Fibroblast of gingiva (primary cell): Measurements from ENCODE around the gene ANKS1B.

Experiments
- DNase-seq: peaks from one replicate; pipeline ENCODE4 v3.0.0-alpha.2; 2011; ENCODE audit warnings: low read depth

Gene ANKS1B

GRCh38 chr12:99450036-99450630, 534.6 kb downstream of the ANKS1B start:
- DNase-seq = no peak

GRCh38 chr12:99444859-99445316, 539.8 kb downstream of the ANKS1B start:
- no peak for DNase-seq

DNA sequence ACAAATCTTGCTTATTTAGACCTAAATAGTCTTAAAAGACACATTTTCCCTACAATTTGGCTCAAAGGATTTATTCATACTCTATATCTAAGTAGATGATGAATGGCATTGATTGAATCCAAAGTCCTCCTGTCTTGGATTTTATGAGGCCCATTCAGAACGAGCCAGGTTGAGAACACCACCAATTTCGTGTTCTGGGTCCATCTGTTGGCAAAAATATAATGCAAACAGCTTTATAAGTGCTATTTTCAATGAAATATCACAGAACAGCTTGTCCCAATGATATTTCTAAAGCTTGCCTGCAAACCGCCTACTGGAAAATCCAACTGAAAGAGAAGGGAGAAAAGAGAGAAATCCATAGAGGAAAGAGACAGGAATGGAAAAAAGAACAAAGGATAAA, 542.0 kb downstream of the ANKS1B start:
- no peak for DNase-seq

DNA sequence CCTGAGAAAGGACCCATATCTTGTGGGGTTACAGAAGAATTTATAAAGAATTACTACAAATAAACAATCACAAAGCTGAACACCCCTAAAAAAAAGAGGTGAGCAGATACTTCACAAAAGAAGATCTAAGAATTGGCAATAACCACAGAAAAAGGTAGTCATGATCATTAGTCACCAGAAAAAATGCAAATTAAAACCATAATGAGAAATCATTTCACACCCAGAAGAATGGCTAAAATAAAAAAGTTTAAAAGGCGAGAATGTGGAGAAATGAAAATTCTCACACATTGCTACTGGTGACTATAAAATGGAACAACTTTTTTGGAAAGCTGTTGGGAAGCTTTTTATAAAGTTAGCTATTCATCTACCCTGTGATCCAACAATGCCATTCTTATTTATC, 545.3 kb downstream of the ANKS1B start:
- DNase-seq = no peak

GRCh38 chr12:99436584-99436983, 548.2 kb downstream of the ANKS1B start:
- no peak for DNase-seq

DNA sequence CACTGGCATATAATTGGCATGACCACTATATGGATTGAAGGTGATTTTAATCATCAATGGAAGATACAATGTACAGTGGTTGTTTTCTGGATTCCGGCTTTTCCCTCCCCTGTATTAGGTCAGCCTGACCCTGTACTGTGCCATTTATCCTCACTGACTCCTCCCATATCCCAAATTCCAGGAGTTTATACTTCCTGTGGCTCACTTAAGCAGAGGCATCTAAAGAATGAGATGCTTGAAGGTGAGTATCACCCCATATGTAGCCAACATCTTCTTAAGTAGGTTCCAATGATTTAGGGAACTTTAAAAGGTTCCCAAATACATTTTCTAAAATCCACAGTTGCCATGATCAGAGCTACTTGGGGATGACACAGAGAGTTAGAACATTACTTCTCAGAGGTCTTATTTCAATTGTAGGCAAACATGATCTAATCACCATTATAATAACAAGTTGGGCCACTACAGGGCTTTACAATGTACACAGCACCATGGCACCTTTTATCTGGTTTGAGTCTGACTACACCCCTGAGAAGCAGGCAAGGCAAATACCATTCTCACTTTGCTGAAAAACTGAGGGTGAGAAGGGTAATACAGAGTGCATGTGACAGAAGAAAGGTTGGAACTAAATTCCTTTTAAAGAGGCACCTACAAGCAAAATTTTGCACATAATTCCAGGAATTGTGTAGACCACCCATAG, 549.5 kb downstream of the ANKS1B start:
- no peak for DNase-seq

- DNase-seq = no peak
These were observed 551.6 kb downstream of the ANKS1B start for GRCh38 chr12:99433155-99433554.

- DNase-seq = no peak
These were observed 553.5 kb downstream of the ANKS1B start for GRCh38 chr12:99431203-99431602.

DNA sequence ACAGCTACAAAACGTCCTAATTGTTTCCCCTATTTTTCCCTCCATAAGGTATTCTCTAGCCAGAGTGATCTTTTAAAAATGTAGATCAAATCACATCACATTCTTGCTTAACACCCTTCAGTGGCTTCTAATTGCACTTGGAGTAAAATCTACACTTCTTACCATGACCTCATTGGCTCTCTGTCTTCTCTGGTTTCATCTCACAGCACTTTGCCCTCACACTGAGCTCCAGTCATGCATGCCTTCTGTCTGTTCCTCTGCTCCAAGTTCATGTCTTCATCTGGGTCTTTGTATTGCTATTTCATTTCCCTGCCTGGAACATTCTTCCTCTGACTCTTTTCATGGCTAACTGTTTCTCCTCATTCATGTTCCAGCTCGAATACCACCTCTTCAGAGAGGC, 557.6 kb downstream of the ANKS1B start:
- DNase-seq = no peak

DNA sequence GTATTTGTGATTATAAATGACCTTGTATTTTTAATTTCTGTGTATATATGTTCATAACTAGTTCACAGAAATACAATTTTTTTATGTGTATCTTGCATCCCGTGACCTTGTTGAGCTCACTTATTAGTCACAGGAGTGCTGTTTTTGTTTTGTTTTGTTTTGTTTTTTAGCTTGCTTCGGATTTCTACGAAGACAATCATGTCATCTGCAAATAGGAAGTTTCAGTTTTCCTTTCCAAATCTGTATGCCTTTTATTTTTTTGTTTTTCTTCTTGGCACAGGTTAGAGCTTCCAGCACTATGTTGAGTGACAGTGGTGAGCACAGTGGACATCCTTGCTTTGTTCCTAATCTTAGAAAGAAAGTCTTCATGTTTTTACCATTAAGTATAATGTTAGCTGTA, 566.4 kb downstream of the ANKS1B start:
- DNase-seq = no peak

DNA sequence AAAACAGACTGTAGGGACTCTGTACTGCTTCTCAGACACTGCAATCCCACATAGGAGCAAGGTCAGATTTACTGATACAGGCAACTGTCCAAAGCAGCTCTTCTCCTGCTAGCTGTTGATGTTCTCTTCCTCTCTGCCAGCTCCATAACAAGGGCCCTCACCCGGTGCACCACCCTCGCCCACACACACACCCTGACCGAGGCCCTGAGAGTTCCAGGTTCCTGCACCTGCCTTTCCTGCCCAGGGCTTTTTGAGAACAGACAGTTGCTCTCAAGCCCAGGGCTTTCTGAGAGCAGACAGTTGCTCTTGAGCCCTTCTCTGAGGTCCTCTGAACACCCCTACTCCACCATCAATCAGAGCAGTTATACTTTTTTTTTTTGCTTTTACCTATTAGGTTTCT, 571.0 kb downstream of the ANKS1B start:
- no peak for DNase-seq

- no peak for DNase-seq
These were observed 591.0 kb downstream of the ANKS1B start for GRCh38 chr12:99393763-99394162.

GRCh38 chr12:99392091-99392850, 592.5 kb downstream of the ANKS1B start:
- no peak for DNase-seq

- DNase-seq = no peak
These were observed 594.0 kb downstream of the ANKS1B start for GRCh38 chr12:99390707-99391106.

DNA sequence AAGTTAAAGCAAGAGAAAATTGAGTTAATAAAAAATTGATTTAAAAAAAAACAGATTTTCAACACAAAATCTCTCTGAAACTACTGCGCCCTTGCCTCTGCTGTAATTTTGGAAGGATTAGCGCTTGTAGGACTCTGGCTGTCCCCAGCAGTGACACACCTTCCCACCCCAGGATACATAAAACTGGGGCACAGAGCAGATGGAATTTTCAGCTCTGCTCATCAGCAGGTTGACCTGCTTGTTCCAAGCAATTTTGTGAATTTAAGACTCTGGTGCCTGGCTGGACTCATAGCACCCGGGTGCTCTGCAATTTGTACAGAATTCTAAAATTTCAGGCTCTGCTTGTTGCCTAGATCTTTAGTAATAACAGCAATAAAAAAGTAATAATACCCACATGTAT, 595.0 kb downstream of the ANKS1B start:
- DNase-seq = no peak

- no peak for DNase-seq
These were observed 596.0 kb downstream of the ANKS1B start for GRCh38 chr12:99388671-99389195.

DNA sequence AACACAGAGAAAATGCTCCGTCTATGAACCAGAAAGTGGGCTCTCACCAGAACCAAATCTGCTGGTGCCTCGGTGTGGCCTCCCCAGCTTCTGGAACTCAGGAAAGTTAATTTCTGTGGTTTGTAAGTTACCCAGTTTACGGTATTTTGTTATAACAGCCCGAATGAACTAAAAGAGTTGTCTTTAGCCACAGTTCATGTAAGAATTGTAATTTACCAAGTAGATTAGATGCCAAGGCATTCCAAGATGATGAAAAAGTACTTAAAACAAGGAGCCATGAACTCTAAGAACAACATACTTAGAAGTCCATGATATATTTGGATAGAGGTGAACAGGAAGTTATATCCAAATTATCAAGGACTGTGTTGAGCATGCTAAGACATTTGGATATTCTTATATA, 597.1 kb downstream of the ANKS1B start:
- no peak for DNase-seq

GRCh38 chr12:99386907-99387306, 597.8 kb downstream of the ANKS1B start:
- peak; percentile 18 for DNase-seq

- DNase-seq = no peak
These were observed 601.5 kb downstream of the ANKS1B start for GRCh38 chr12:99383258-99383657.

DNA sequence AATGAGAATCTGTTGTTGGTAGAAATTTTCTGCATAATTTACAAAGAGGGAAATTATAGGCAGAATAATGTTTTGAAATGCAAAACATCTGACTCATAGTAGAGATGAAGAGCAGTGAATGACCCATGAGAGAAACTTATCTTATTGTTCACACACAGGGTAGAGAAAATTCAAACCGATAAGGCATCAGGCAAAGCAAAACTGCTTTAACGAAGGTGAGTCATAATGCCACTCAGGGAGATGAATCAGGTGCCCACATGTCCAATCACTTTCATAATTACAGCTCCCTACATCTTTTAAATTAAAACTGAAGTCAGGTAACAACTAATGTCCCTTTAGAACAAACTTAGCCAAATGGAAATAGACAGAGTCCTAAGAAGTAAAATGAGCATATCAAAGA, 602.7 kb downstream of the ANKS1B start:
- no peak for DNase-seq

GRCh38 chr12:99380701-99381100, 604.0 kb downstream of the ANKS1B start:
- DNase-seq = no peak

DNA sequence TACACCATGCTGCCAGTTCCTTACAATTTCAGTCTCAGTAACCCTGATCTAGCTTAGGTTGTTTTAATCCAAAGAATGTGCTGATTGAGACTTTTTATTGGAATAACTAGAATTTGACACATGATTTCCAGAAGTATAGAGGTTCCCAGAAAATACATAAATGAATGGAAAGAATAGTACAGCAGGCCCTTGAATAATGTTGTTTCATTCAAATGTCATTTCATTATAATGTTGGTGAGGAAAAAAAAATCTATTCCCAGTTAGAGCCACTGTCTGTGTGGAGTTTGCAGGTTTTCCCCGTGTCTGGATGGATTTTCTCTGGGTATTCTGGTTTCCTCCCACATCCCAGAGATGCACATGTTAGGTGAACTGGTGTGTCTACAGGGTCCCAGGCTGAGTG, 610.7 kb downstream of the ANKS1B start:
- no peak for DNase-seq
